Measurements from ENCODE around the gene LEPROT.

GRCh38 chr1:65429078-65429477, 8.6 kb downstream of the LEPROT start:
- no peak for TF ChIP-seq CTCF (IDR thresholded peaks at IDR 0.05; ENCODE audit: low read depth, low read length, poor library complexity, severe bottlenecking)
- no peak for TF ChIP-seq EZH2phosphoT487 (IDR thresholded peaks at IDR 0.05; ENCODE audit: borderline replicate concordance, low read length)

All from DOHH2 (cell line).